HG03558 (cell line): ENCODE data around the gene UBP1.
"Not testable (repeated sequence)": the region's sequence is repeated elsewhere in the genome, so short reads cannot be mapped to it uniquely, and the experiment has no call there.

ENCODE experiments used
- ATAC-seq: cut with Tn5 transposase; IDR thresholded peaks from one replicate; pipeline ENCODE4 v1.9.1; 2021; ENCODE audit warnings: moderate number of reproducible peaks; ENCODE audit not compliant: unreplicated experiment; ENCODE audit errors: extremely low read depth

The UBP1 gene

DNA sequence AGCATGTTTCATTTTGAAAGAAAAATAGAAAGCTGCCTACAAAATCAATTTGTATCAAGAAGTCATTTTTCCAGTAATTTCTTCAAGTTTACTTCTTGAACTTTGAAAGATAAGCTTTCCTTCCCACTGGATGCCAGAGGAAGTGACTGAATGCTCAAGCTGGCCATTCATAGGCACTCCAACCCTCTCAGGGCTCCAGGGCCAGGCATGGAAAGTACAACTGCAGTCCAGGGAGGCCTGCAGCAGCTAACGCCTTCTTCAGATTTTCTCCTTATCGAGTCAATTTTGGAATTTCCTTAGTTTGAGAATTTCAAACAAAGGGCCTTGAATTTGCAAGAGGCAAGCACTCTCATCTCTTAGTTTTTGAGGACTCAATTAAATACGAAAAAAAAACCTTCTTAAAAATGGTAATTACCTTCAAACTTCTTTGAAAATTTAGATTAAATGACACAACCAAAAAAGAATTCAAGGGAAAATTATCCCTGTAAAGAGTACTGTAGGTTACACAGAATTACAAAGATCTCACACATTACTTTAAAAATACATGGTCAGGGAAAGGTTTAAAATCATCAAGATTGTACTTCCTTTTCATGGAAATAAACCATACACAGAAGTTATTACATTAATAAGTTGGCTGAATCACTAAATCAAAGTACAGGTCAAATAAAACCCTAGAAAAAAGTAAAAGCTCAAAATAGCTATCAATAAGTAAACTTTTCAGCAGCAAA, 2.5 kb downstream of the UBP1 start:
- ATAC-seq, result no peak

DNA sequence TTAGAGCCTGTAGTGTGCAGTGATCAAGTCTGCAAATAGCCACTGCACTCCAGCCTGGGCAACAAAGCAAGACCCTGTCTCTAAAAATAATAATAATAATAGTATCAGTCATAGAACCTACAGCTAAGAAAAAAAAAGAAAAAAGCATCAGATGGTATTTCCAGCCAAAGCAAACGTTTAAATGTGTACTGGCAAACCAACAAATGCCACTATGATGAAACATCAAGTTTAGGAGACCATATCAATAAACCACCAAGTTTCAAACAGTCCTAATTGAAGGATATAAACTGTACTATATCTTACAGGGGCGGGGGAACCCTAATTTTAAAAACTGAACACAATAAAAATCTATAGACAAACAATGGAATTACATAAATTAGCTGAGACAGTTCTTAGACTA, 6.4 kb downstream of the UBP1 start:
- no peak for ATAC-seq

- ATAC-seq, result no peak
Observed at GRCh38 chr3:33430571-33430970, 9.6 kb downstream of the UBP1 start.

GRCh38 chr3:33430061-33430460, 10.1 kb downstream of the UBP1 start:
- no peak for ATAC-seq

GRCh38 chr3:33429306-33429705, 10.9 kb downstream of the UBP1 start:
- not testable (repeated sequence) for ATAC-seq

DNA sequence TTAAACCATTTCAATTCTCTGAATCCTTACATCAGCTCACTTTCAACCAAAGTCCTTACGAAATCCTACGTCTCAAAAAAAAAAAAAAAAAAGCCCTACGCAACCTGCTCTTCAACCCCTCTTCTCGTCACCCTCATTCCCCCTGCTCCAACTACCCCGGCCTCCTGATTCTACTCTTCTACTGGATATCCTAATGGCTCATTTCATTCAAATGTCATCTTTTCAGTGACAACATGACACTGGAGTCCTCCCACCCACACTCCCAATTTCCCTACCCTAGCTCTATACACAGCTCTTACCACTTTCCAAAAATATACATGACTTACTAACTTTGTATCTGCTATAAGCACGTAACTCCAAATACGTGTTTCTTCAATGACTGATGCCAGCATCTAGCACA, 11.5 kb downstream of the UBP1 start:
- no peak for ATAC-seq

GRCh38 chr3:33426630-33427317, 13.4 kb downstream of the UBP1 start:
- no peak for ATAC-seq

DNA sequence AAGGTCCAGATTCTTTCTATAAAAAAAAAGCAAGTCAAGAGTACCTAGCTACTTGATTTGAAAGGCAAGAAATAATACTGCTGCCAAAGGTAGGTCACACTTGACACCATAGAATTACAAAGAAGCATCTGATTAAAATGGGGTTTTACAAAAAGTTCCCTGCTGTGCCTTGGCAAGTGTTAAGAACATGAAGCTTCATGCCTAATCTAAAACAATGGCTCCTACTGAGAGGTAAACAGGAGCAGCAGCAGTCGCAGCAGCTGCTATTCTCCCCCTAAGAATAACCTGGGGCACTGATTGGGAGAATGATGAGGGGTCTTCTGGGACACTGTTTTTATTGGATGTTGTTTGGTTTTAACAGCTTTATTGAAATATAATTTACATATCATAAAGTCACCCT, 14.1 kb downstream of the UBP1 start:
- ATAC-seq, result no peak

DNA sequence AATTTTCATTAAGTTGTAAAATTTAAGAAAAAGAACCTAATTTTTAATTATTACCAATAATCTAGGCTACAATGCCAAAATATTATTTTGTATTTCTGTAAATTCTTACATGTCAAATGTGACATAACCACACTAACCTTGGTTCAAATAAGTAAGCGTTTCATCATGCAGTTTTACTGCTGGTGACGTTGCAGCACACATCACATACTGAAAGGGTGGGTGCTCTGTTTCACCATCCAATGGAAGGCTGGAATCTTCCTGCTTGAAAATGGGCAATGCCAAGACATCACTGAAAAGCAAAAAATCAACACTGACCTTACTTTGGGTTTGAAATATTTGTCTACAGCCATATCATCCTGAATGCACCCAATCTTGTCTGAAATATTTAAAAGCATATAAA, 14.8 kb downstream of the UBP1 start:
- ATAC-seq, result no peak

- no peak for ATAC-seq
Observed at GRCh38 chr3:33424606-33425452, 15.4 kb downstream of the UBP1 start.

- ATAC-seq, result no peak
Observed at GRCh38 chr3:33420966-33421365, 19.2 kb downstream of the UBP1 start.

- ATAC-seq, result no peak
Observed at GRCh38 chr3:33419948-33420347, 20.3 kb downstream of the UBP1 start.

GRCh38 chr3:33417066-33417673, 23.0 kb downstream of the UBP1 start:
- ATAC-seq, result no peak

DNA sequence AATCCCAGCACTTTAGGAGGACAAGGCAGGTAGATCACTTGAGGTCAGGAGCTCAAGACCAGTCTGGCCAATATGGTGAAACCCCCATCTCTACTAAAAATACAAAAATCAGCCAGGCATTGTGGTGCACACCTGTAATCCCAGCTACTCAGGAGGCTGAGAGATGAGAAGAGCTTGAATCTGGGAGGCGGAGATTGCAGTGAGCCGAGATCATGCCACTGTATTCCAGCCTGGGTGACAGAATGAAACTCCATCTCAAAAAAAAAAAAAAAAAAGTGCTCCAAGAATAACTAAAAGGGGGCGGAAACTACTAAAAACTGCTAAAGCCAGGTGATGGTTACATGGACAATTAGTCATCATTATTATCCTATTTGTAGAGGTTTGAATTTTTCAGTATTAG, 29.4 kb downstream of the UBP1 start:
- not testable (repeated sequence) for ATAC-seq

- ATAC-seq, result no peak
Observed at GRCh38 chr3:33403756-33404155, 36.4 kb downstream of the UBP1 start.

DNA sequence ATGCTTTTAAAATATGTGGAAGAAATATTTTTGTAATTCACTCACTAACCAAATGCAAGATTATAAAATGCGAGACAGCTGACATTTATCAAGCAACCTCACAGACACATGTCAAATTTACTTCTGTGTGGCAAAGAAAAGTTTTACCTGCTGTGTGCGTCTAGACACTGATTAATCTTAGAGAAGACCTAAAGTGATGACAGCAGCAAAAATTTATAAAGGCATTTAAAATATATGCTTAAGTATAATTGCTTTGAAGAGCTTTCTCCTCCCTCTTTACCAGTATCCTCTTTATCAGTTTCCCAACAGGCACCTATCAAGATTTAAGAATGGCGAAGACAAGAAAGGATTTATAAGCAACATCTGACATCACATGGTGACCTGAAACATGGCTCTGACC, 37.3 kb downstream of the UBP1 start:
- ATAC-seq, result no peak

DNA sequence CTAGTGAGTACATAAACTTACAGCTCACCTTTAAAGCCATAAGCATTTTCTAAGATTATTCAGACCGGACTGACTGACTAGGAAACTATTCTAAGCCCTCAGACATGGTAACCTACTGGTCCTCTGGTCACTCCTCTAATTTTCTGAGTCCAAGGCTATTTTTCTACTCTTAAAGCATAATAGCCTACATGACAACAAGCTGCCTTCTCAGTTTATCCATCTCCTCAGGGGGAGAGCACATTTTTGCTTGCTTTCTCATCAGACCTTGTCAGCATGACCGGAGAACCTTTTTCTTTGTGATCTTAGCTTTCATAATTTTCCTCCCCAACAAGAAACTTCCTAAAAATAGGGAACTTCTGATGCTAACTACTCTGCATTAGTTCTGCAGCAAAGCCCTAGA, 38.4 kb downstream of the UBP1 start:
- ATAC-seq, result no peak

GRCh38 chr3:33398410-33398809, 41.8 kb downstream of the UBP1 start:
- no peak for ATAC-seq

GRCh38 chr3:33395900-33396299, 44.3 kb downstream of the UBP1 start:
- ATAC-seq, result no peak

GRCh38 chr3:33394403-33395054, 45.7 kb downstream of the UBP1 start:
- ATAC-seq, result no peak
